ENCODE data around the gene LDB3. TPM values are rescaled to one million over a fixed set of nuclear protein-coding genes. Genes with fewer than 3 reads are reported as not detected.

Gene LDB3
- total RNA-seq, 2 experiments from 2014 or later = 0.05 to 0.08 TPM

GRCh38 chr10:86770412-86770960 lies 102.2 kb downstream of the LDB3 start:
- H3K4me3 ChIP-seq (ENCODE audit: low read length) = no peak overlapping the region
- no peaks in the 10 kb centered on the region for H3K27me3 ChIP-seq (ENCODE audit: control insufficient read depth in 1 of 2, insufficient read depth in 2 of 2, low read length in 2 of 2)
- no peak overlapping the region for H3K27ac ChIP-seq (ENCODE audit: low read depth in 1 of 2, low read length in 2 of 2)
- Mint-ChIP-seq H3K27ac (no peak overlapping the region), H3K36me3 (ENCODE audit: low read depth) (no peaks in the 10 kb centered on the region), H3K4me1 (ENCODE audit: low read depth) (peaks cover 20% of the 10 kb centered on the region), H3K9me3 (no peaks in the 10 kb centered on the region), H3K4me3 (no peak overlapping the region), H3K27me3 (peaks cover 4% of the 10 kb centered on the region)
- no peaks in the 10 kb centered on the region for H3K36me3 ChIP-seq (ENCODE audit: insufficient read depth, low read length)
- H3K4me1 ChIP-seq (ENCODE audit: insufficient read depth, low read length) = peaks cover 7% of the 10 kb centered on the region
- TF ChIP-seq CTCF (IDR thresholded peaks at IDR 0.05) = no peak
- ChIA-PET POLR2A (interaction anchor here (0.6 kb wide), 1 partner anchor 31 kb away, joined by 3 read pairs; no protein-coding TSS in a partner anchor), CTCF (no interaction called here)
- ATAC-seq (ENCODE audit: poor library complexity) = peak; percentile 48
- no peaks in the 10 kb centered on the region for H3K9me3 ChIP-seq (ENCODE audit: control insufficient read depth in 1 of 2, insufficient read depth in 1 of 2, low read length in 2 of 2)
- peak in 1 of 14 experiments; percentile 4 for DNase-seq
- intact Hi-C loops (cut with DNase I, micrococcal nuclease) = no loop called here

- Mint-ChIP-seq H3K4me3 (no peak overlapping the region), H3K36me3 (ENCODE audit: low read depth) (no peaks in the 10 kb centered on the region), H3K4me1 (ENCODE audit: low read depth) (peaks cover 11% of the 10 kb centered on the region), H3K27me3 (no peaks in the 10 kb centered on the region), H3K27ac (no peak overlapping the region), H3K9me3 (no peaks in the 10 kb centered on the region)
- H3K4me3 ChIP-seq (ENCODE audit: low read length) = no peak overlapping the region
- TF ChIP-seq CTCF (IDR thresholded peaks at IDR 0.05) = no peak
- ChIA-PET CTCF (no interaction called here), POLR2A (no interaction called here)
- no peaks in the 10 kb centered on the region for H3K36me3 ChIP-seq (ENCODE audit: insufficient read depth, low read length)
- peaks cover 7% of the 10 kb centered on the region for H3K4me1 ChIP-seq (ENCODE audit: insufficient read depth, low read length)
- DNase-seq = no peak
- H3K27me3 ChIP-seq (ENCODE audit: control insufficient read depth in 1 of 2, insufficient read depth in 2 of 2, low read length in 2 of 2) = no peaks in the 10 kb centered on the region
- no peaks in the 10 kb centered on the region for H3K9me3 ChIP-seq (ENCODE audit: control insufficient read depth in 1 of 2, insufficient read depth in 1 of 2, low read length in 2 of 2)
- ATAC-seq (ENCODE audit: poor library complexity) = no peak
- intact Hi-C loops (cut with DNase I, micrococcal nuclease) = no loop called here
- no peak overlapping the region for H3K27ac ChIP-seq (ENCODE audit: low read depth in 1 of 2, low read length in 2 of 2)
Observed at GRCh38 chr10:86773498-86773897, 105.2 kb downstream of the LDB3 start.

GRCh38 chr10:86775056-86775869 lies 107.0 kb downstream of the LDB3 start:
- ChIA-PET POLR2A (no interaction called here), CTCF (no interaction called here)
- intact Hi-C loops (cut with DNase I, micrococcal nuclease) = no loop called here
- Mint-ChIP-seq H3K27me3 (no peaks in the 10 kb centered on the region), H3K4me1 (ENCODE audit: low read depth) (peaks cover 3% of the 10 kb centered on the region), H3K27ac (no peak overlapping the region), H3K9me3 (no peaks in the 10 kb centered on the region), H3K4me3 (no peak overlapping the region), H3K36me3 (ENCODE audit: low read depth) (no peaks in the 10 kb centered on the region)
- no peak overlapping the region for H3K27ac ChIP-seq (ENCODE audit: low read depth in 1 of 2, low read length in 2 of 2)
- TF ChIP-seq CTCF (IDR thresholded peaks at IDR 0.05) = no peak
- no peaks in the 10 kb centered on the region for H3K36me3 ChIP-seq (ENCODE audit: insufficient read depth, low read length)
- ATAC-seq (ENCODE audit: poor library complexity) (no peak), DNase-seq (no peak)
- H3K4me1 ChIP-seq (ENCODE audit: insufficient read depth, low read length) = peaks cover 2% of the 10 kb centered on the region
- H3K4me3 ChIP-seq (ENCODE audit: low read length) = no peak overlapping the region
- H3K27me3 ChIP-seq (ENCODE audit: control insufficient read depth in 1 of 2, insufficient read depth in 2 of 2, low read length in 2 of 2) = no peaks in the 10 kb centered on the region
- peaks cover 0 to 4% of the 10 kb centered on the region in 2 experiments for H3K9me3 ChIP-seq (ENCODE audit: control insufficient read depth in 1 of 2, insufficient read depth in 1 of 2, low read length in 2 of 2)

All from CD4-positive, alpha-beta T cell (primary cell).